ENCODE results near the gene GIGYF1. TPM values are rescaled to one million over a fixed set of nuclear protein-coding genes. Genes with fewer than 3 reads are reported as not detected.
A peak's percentile ranks its signal among the peaks of the same experiment; 100 is the strongest.

Gene GIGYF1
- total RNA-seq, 1 donor from 2014 or later, result 9.0 TPM

- no peak for DNase-seq (ENCODE audit: low read depth in 2 of 2)
Measured at GRCh38 chr7:100685049-100685605, 8.9 kb downstream of the GIGYF1 start.

- DNase-seq (ENCODE audit: low read depth in 2 of 2), result no peak
Measured at GRCh38 chr7:100684534-100685042, 9.5 kb downstream of the GIGYF1 start.

DNA sequence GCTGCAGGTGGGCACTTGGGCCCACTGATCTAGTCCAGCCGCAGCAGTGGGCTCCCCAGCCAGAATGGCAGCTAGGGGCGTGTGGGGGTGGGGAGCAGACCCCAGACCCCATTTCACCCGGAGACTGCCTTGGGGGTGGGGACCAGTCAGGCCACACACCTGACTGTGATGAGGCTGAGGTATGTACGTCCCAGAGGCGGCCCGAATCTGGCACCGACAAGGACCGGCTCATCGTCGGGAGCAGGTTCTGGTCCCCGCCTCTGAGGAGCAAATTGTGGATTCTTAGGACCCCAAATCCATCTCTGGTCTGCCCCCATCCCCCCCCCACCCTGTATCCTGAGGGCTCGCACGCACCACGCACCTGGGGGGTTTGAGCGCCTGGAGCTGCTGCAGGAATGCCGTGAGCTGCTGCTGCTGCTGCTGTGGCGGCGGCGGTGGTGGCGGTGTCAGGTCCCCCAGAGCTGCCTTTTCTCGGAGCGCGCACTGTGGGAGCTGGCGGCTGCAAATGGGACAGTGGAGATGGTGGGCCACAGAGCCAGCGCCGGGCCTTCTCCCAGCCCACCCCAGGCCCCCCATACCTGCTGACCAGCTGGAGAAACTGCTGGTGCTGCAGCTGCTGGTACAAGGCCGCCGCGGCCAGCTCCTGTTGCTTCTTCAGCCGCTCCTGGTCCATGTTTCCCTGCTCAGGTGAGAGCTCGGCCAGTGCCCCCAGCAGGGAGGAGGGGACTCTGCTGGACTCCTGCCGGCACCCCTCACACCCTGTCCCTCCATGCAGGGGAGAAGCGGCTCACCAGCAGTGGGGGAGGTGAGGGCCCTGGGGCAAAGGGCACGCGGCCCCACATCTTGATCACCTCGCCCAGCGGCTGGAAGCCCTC is 10.2 kb downstream of the GIGYF1 start:
- DNase-seq (ENCODE audit: low read depth in 2 of 2), result no peak

GRCh38 chr7:100682991-100683658 is 10.9 kb downstream of the GIGYF1 start:
- no peak for DNase-seq (ENCODE audit: low read depth in 2 of 2)

GRCh38 chr7:100682228-100682741 is 11.8 kb downstream of the GIGYF1 start:
- DNase-seq (ENCODE audit: low read depth in 2 of 2), result no peak

GRCh38 chr7:100681491-100682227 is 12.4 kb downstream of the GIGYF1 start:
- no peak for DNase-seq (ENCODE audit: low read depth in 2 of 2)

GRCh38 chr7:100680576-100681271 is 13.3 kb downstream of the GIGYF1 start:
- no peak for DNase-seq (ENCODE audit: low read depth in 2 of 2)

- DNase-seq (ENCODE audit: low read depth in 2 of 2), result no peak
Measured at GRCh38 chr7:100679927-100680575, 14.0 kb downstream of the GIGYF1 start.

DNA sequence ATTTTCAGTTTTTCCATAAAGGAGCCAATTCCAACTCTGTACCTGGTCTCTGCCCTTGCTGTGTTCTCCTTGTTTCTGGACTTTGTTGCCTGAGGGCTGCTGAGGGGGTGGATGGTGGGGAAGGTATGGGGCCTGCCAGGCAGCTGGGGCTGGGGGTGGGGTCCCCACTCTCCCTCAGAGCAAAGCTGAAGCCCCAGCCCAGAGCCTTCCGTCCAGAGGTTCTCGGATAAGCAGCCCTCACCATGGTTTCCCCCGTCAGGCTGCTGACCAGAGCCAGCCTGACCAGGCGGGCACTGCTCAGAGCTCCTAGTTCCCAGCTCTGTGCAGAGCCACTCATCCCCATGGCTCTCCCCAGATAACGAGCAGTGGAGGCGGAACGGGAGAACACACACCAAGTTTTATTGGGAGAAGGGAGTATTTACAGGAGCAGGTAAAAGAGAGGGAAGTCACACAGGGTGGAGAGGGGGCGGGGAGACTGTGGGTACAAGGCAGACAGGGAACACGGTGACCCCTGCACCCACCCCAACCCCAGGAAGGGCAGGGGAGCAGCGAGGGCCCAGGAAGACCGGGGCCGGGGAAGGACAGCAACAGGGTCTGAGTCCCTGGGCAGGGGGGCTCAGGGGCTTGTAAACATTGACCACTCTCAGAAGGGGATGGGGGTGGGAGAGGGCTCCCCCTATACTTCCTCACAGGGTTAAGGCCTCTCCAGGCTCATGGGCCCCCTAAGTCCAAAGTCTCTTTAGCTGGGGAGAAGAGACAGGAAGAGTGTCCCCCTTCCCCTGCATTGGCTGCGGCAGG is 14.7 kb downstream of the GIGYF1 start:
- no peak for DNase-seq (ENCODE audit: low read depth in 2 of 2)

DNA sequence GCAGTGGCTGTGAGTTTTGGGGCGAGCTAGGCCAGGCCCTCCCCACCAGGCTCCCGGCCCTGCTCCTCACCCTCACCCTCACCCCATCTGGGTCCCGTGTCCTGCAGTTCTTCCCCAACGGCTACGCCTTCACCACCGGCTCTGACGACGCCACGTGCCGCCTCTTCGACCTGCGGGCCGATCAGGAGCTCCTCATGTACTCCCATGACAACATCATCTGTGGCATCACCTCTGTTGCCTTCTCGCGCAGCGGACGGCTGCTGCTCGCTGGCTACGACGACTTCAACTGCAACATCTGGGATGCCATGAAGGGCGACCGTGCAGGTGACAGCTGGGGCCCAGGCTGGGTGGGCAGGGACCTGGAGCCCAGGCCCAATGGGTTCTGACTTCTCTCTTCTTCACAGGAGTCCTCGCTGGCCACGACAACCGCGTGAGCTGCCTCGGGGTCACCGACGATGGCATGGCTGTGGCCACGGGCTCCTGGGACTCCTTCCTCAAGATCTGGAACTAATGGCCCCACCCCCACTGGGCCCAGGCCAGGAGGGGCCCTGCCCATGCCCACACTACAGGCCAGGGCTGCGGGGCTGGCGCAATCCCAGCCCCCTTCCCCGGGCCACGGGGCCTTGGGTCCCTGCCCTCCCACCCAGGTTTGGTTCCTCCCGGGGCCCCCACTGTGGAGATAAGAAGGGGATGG is 15.6 kb downstream of the GIGYF1 start:
- no peak for DNase-seq (ENCODE audit: low read depth in 2 of 2)

- DNase-seq (ENCODE audit: low read depth in 2 of 2), result no peak
Measured at GRCh38 chr7:100677308-100678267, 16.5 kb downstream of the GIGYF1 start.

- no peak for DNase-seq (ENCODE audit: low read depth in 2 of 2)
Measured at GRCh38 chr7:100676501-100677306, 17.3 kb downstream of the GIGYF1 start.

DNA sequence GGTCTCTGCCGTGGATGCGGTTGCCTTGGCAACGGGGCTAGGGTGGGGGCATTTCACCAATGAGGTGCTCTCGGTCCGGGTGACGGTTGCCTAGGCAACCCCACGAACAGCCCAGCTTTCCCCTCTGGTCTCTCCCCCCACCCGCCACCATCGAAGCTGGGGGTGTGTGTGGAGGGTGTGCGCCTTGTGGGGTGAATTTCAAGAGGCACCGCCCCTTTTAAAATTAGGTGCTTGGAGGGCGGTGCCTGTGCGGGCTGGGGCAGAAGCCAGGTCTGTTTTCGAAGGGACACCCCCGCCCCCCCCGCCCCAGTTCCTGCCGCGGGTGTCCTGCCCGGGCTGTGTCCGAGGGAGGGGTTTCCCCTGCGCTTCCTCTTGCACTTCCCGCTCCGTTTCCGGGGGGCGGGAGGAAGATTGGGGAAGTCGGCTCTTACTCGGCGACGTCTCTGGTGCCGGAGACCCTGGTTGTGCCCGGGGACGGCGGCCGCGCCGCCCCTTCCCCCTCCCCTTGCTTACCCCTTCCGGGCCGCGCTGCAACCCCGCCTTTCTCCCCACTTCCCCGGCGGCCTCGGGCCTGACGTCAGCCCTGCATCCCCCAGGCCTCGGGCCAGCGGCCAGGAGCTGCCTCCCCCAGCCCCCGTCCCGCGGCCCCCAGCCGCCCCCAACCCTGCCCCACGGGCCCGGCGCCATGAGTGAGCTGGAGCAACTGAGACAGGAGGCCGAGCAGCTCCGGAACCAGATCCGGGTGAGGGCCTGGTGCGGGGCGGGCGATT is 18.3 kb downstream of the GIGYF1 start:
- peak in 1 of 2 donors; percentile 62 for DNase-seq (ENCODE audit: low read depth in 2 of 2)

DNA sequence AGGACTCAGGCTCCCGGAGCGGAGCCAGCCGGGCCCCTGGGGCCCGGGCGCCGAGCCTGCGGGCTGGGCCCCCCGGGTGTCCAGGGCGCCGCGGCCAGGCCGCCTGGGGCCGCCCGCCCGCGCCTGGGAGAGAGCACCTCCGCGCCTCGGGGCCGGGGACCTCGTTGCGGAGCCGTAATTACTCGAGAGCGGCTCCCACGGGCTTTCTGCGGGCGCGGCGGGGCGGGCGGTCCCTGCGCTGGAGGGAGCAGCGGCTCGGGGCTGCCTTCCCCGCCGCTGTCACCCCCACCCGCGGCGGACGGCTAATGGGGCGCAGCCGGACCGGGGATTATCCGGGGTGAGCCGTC is 19.0 kb downstream of the GIGYF1 start:
- DNase-seq (ENCODE audit: low read depth in 2 of 2), result no peak

GRCh38 chr7:100674411-100675104 is 19.5 kb downstream of the GIGYF1 start:
- peak in 1 of 2 donors; percentile 32 for DNase-seq (ENCODE audit: low read depth in 2 of 2)

All from dermis microvascular lymphatic vessel endothelial cell (primary cell).